Aorta (tissue), 5 donors: ENCODE data around the gene FAAH. TPM values are rescaled to one million over a fixed set of nuclear protein-coding genes. Genes with fewer than 3 reads are reported as not detected.

Source experiments
- ATAC-seq: fragments of 200-7000 bp; cut with Tn5 transposase; one replicate; pipeline ENCODE4 v1.9.1; 2022; ENCODE audit warnings: moderate library complexity; ENCODE audit not compliant: low FRiP score
- DNase-seq, 2 donors: peaks; one replicate each; pipeline ENCODE4 v3.0.0-alpha.2; 2020
- H3K27ac ChIP-seq, 2 donors: one replicate each; pipeline ENCODE4 v1.5.1; 2013; ENCODE audit warnings: low read length in 2 of 2, mild to moderate bottlenecking in 2 of 2, moderate library complexity in 2 of 2, control low read depth in 1 of 2, inconsistent platforms in 1 of 2, low read depth in 1 of 2
- H3K27me3 ChIP-seq, 2 donors: one replicate each; pipeline ENCODE4 v1.6.1; 2013; ENCODE audit warnings: control low read depth in 1 of 2, low read length in 1 of 2, mild to moderate bottlenecking in 1 of 2, moderate library complexity in 1 of 2; ENCODE audit not compliant: insufficient read depth in 2 of 2, control insufficient read depth in 1 of 2
- H3K36me3 ChIP-seq, 2 donors: one replicate each; pipeline ENCODE4 v1.6.1; 2013; ENCODE audit warnings: control low read depth in 1 of 2, low read length in 1 of 2, mild to moderate bottlenecking in 1 of 2; ENCODE audit not compliant: insufficient read depth in 2 of 2, control insufficient read depth in 1 of 2
- H3K4me1 ChIP-seq, 2 donors: one replicate each; pipeline ENCODE4 v1.6.1; 2013; ENCODE audit warnings: low read length in 2 of 2, control low read depth in 1 of 2, mild to moderate bottlenecking in 1 of 2, moderate library complexity in 1 of 2; ENCODE audit not compliant: insufficient read depth in 2 of 2, control insufficient read depth in 1 of 2
- H3K4me3 ChIP-seq, 2 donors: one replicate each; pipeline ENCODE4 v1.5.1; 2013; ENCODE audit warnings: low read length in 2 of 2, control low read depth in 1 of 2, mild to moderate bottlenecking in 1 of 2
- H3K9me3 ChIP-seq: one replicate; pipeline ENCODE4 v1.6.1; 2013; ENCODE audit warnings: mild to moderate bottlenecking, low read length; ENCODE audit not compliant: control insufficient read depth
- WGBS, 2 donors: extraction: QIAGEN DNeasy Blood & Tissue Kit; methylation state at CpG; one replicate each; pipeline ENCODE4 v1.1.7; 2013; 5-methylcytosine and 5-hydroxymethylcytosine counted together
- intact Hi-C, 2 donors: fragments of 100-400 bp; cut with DNase I; formaldehyde crosslinking; loops; one replicate each; pipeline versions ENCODE4 v1.14.2 to v1.15.0; 2022
- polyA plus RNA-seq, 2 donors: library from polyadenylated mRNA; stranded (reverse); fragments of 200-250 nt; gene quantifications; one replicate each; pipeline ENCODE4 v1.2.3, GENCODE V29; 2013
- total RNA-seq, 2 donors: library from RNA; stranded (reverse); fragmentation: NEBNext Ultra II Directional; extraction: Animal tissue kit (Norgen Biotek cat#: 25700); gene quantifications; one replicate each; pipeline ENCODE4 v1.2.1, GENCODE V29; 2021
- donor health status: healthy with polysubstance abuse.
- donor health status: Bipolar disorder and iron deficiency.
- donor health status: DM: no; HTN: no; CAD: no.
- donor health status: DM: no; HTN: no; CAD: no.
- donor health status: DM: yes; HTN: yes; CAD: no.

Gene FAAH
- total and polyA plus RNA-seq, 4 donors, result 3.3 to 33.2 (median 8.4) TPM

DNA sequence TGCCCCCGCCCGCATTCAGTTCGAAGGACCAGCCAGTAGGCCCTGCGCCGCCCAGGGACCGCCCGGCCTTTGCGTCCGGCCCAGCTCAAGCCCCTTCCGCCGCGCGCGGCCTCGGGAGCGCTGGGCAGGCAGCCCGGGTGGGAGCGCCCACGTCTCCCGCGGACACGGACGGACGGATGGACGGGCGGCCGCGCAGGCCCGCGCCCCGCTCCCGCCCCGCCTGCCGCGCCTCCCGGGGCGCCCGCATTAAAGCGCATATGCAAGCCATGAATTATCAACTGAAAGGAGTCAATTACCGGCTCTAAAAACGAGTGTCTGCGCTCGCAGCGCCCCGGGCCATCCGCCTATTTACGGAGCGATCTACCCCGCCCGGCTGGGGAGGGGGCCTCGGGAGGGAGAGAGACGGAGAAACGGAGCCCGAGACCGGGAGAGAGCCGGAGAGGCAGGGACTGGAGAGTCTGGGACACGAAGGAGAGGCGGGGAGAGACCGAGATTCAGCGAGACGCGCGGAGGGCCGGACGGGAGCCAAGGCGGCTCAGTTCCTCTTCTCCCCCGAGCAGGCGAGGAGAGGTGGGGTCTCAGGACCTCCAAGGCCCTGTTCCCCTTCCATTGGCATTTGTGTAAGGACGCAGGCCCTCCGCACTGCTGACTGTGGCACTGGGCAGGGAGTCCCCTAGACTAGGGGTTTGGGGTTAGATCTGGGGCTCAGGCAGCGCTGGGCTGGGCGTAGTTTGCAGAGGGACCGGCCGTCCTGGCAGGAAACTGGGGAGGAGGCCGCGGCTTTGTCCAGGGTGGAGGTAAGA, 54.2 kb downstream of the FAAH start:
- Histone ChIP-seq H3K27me3 (no peaks in the 10 kb centered on the region), H3K9me3 (no peaks in the 10 kb centered on the region), H3K27ac (no peak overlapping the region), H3K36me3 (no peaks in the 10 kb centered on the region), H3K4me1 (no peaks in the 10 kb centered on the region), H3K4me3 (no peak overlapping the region)
- ATAC-seq (no peak), DNase-seq (peak in 1 of 2 donors; percentile 78)
- WGBS, 2 donors, result 5 to 6% methylated on average over 74 to 76 of the region's 76 CpGs
- intact Hi-C loops, result loop anchor here (10.0 kb wide), 1 partner anchor 276 kb away; no protein-coding TSS in a partner anchor

DNA sequence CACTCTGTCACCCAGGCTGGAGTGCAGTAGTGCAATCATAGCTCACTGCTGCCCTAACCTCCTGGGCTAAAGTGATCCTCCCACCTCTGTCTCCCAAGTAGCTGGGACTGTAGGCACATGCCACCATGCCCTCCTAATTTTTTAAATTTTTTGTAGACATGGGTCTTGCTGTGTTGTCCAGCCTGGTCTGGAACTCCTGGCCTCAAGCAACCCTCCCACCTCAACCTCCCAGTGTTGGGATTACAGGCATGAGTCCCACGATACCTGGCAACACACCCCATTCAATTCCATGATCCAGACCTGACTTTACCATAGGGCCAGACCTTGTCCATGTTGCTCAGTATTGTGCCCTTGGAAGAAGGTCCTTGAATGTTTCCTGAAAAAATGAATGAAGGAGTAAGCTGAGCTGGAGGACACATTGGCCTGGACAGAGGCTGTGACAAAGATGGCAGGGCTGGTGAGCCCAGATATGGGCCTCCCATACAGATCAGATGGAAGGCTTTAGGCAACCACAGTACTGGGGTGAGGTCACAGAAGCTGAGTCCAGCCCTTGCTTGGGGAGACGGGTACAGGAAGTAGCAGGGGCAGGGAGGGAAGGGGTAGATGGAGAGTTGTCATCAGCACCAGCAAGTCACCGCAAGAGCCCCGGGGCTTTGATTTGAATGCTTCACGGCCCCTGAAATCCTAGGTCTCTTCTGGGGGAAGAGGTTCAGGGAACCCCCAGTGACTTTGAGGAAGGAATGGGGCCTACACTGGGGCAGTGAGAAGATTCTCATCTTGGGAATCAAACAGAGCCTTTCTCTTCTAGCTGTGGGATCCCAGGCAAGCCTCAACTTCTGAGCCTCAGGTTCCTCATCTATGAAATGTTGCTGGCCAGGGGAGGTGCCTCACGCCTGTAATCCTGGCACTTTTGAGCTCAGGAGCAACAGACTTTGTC, 55.4 kb downstream of the FAAH start:
- ATAC-seq (no peak), DNase-seq (no peak)
- no peak overlapping the region for H3K4me3 ChIP-seq
- no peak overlapping the region for H3K27ac ChIP-seq
- no peaks in the 10 kb centered on the region for H3K36me3 ChIP-seq
- no peaks in the 10 kb centered on the region for H3K27me3 ChIP-seq
- 86 to 87% methylated on average over 6 of the region's 6 CpGs for WGBS, 2 donors
- intact Hi-C loops, result loop anchor here (10.0 kb wide), 1 partner anchor 275 kb away; no protein-coding TSS in a partner anchor
- no peaks in the 10 kb centered on the region for H3K4me1 ChIP-seq
- no peaks in the 10 kb centered on the region for H3K9me3 ChIP-seq

DNA sequence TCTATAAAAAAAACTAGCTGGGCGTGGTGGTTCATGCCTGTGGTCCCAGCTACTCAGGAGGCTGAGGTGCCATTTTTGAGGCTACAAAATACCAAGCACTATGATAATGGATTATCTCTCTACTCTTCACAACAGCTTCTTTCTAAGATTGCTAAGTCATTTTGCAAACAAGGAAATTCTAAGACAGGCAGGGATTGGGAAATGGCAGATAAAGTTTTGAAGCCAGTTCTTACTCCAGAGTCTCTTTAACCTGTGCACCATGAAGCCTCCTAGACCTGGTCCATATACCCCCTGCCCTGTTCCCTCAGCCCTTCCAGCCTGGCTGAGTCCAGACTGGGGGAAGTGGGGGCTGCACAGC, 56.0 kb downstream of the FAAH start:
- intact Hi-C loops, result no loop called here
- 93 to 96% methylated on average over 1 of the region's 1 CpG for WGBS, 2 donors
- H3K4me3 ChIP-seq, result no peak overlapping the region
- no peak for DNase-seq
- no peaks in the 10 kb centered on the region for H3K27me3 ChIP-seq
- no peaks in the 10 kb centered on the region for H3K9me3 ChIP-seq
- no peak overlapping the region for H3K27ac ChIP-seq
- no peaks in the 10 kb centered on the region for H3K4me1 ChIP-seq
- H3K36me3 ChIP-seq, result no peaks in the 10 kb centered on the region
- ATAC-seq, result no peak

DNA sequence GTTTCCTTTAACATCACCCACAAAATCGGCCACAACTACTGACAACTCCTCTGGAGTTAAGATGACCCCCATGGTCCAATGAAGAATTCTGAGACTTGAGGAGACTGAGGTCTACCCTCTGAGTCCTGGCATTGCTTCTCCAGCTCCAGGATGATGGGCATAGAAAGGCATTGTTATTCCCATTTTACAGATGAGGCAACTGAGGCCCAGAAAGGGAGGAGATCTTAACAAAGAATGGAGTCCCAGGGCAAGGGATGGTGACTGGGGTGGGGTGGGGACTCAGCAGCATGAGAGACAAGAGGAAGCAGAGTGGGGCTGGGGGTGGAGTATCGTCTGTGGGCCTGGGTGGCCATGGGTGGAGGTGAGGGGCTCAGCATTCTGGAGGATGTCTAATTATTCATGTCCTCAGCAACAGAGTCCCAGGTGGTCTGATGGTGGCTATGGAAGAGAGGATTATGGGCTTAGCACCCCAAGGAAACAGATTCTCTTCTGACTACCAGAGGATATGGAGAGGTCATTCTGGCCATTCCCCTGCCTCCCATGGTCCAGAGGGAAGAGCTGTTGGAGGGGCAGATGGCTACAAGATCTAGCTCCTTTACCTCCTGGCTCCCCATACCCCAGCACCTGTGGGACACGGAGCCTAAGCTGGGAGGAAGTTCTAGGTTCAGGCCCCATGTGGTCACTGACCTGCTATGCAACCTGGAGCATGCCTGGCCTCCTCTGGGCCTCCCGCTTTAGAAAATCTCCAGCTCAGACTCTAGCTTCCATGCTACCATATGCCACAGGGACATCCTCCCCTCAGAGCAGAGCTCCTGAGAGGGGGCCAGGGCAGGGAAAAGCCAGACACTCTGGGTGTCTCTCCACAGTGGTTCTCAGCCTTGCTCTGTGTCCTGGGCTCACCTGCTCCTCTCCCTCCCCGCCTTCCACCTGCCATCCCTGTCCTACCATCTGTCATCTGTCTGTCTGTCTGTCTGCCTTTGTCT, 58.1 kb downstream of the FAAH start:
- intact Hi-C loops, result no loop called here
- H3K27ac ChIP-seq, result no peak overlapping the region
- no peaks in the 10 kb centered on the region for H3K4me1 ChIP-seq
- H3K36me3 ChIP-seq, result no peaks in the 10 kb centered on the region
- WGBS, 2 donors, result 85 to 89% methylated on average over 5 of the region's 5 CpGs
- ATAC-seq, result no peak
- H3K27me3 ChIP-seq, result no peaks in the 10 kb centered on the region
- H3K9me3 ChIP-seq, result no peaks in the 10 kb centered on the region
- no peak for DNase-seq
- H3K4me3 ChIP-seq, result no peak overlapping the region

DNA sequence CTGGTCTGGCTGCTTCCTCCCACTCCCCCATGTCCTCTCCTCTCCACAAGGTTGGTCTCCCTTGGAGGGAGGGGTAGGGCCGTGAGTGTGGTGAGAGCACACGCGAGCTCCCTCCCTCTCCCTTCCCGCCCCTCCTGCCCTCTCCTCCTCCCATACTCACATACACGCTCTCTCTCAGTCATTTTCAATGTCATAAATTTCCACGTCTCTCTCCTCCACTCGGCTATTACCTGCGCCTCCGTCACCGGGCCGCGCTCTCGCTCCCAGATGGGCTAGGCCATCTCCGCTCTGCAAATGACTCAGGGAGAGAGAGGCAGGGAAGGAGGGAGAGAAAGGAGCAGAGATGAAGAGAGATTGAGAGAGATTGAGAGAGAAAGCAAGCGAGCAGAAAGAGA, 58.8 kb downstream of the FAAH start:
- Histone ChIP-seq H3K27ac (no peak overlapping the region), H3K4me3 (no peak overlapping the region), H3K36me3 (no peaks in the 10 kb centered on the region), H3K9me3 (no peaks in the 10 kb centered on the region), H3K4me1 (no peaks in the 10 kb centered on the region), H3K27me3 (no peaks in the 10 kb centered on the region)
- intact Hi-C loops, result no loop called here
- WGBS, 2 donors, result 67 to 69% methylated on average over 15 of the region's 15 CpGs
- DNase-seq (no peak), ATAC-seq (no peak)

DNA sequence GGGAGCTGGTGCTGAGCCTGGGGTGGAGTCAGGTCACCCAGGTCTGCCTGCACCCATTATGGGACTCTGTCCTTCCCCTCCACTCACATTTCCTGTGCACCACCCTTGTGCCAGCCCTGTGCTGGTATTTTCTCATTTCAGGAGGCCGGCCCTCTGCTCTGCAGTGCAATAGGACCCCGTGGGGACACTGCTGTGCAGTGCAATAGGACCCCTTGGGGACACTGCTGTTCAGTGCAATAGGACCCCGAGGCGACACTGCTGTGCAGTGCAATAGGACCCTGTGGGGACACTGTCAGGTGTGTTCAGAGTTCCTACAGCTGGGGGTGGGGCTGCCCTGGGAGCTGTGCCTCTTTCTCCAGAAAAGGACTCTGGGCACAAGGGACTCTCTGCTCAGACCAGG, 59.3 kb downstream of the FAAH start:
- Histone ChIP-seq H3K27ac (no peak overlapping the region), H3K4me3 (no peak overlapping the region), H3K4me1 (no peaks in the 10 kb centered on the region), H3K9me3 (no peaks in the 10 kb centered on the region), H3K27me3 (no peaks in the 10 kb centered on the region), H3K36me3 (no peaks in the 10 kb centered on the region)
- intact Hi-C loops, result no loop called here
- DNase-seq, result no peak
- ATAC-seq, result no peak
- 66 to 69% methylated on average over 4 of the region's 4 CpGs for WGBS, 2 donors

DNA sequence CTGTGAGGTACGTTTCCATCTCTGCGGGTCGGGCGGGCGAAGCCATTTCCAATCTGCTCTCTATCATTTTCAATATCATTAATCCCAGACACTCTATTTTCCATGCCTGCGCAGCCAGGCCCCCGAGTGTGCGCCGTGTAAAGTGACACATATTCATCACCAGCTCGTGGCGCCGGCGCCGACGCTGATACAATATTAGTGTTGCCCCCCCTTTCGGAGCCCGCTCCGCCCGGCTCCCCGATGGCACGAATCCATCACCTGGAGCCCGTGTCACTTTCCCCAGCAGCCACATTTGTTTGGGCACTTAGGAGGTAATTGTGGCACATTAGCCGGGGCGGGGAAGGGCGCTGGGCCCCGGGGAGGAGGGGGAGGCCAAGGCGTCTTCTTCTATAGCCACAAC, 61.8 kb downstream of the FAAH start:
- Histone ChIP-seq H3K27me3 (no peaks in the 10 kb centered on the region), H3K36me3 (no peaks in the 10 kb centered on the region), H3K4me3 (no peak overlapping the region), H3K27ac (no peak overlapping the region), H3K9me3 (no peaks in the 10 kb centered on the region), H3K4me1 (no peaks in the 10 kb centered on the region)
- intact Hi-C loops, result no loop called here
- no peak for ATAC-seq
- no peak for DNase-seq
- WGBS, 2 donors, result 90% methylated on average over 27 of the region's 27 CpGs

DNA sequence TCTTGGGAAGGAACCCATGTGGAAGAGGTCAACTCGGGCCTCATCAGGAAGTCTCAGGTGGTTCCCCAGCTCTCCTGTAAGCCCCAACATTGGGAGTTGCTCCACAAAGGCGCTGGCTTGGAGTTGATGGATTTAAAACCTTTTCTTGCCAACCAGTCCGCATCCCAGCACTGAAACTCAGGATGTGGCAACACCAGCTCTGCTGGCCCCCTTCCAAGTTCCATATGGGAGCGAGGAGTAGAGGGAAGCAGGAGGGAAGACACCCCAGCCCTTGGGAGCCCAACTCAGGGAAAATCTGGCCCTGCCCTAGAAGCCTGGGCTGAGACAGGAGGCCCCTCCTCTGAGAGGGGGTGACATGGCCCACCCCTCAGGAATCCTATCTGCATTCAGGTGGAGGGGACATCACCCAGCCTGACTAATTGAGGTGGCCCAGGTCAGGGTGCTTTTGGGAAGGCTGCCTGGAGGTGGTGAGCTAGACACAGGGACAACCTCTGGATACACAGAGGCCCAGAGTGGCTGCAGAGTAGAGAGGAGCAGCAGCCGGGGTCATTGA, 62.4 kb downstream of the FAAH start:
- no peak for DNase-seq
- H3K9me3 ChIP-seq, result no peaks in the 10 kb centered on the region
- no peaks in the 10 kb centered on the region for H3K4me1 ChIP-seq
- ATAC-seq, result no peak
- H3K4me3 ChIP-seq, result no peak overlapping the region
- H3K36me3 ChIP-seq, result no peaks in the 10 kb centered on the region
- 80 to 85% methylated on average over 5 of the region's 5 CpGs for WGBS, 2 donors
- no peaks in the 10 kb centered on the region for H3K27me3 ChIP-seq
- H3K27ac ChIP-seq, result no peak overlapping the region
- intact Hi-C loops, result no loop called here
